Adrenal gland (tissue), 5 donors: ENCODE data around the gene CCDC27.

Experiments used
- CTCF ChIP-seq, 6 experiments: fragments of 450-650 bp in 4 of 6; fragments of 200-600 bp in 2 of 6; sonication (generic) in 1 of 6; IDR thresholded peaks; 1 replicate in 5 of 6; 2 replicates in 1 of 6; pipeline versions ENCODE4 v1.5.1 to v1.8.0; 2016 to 2021; ENCODE audit warnings: antibody characterized with exemption in 6 of 6, mild to moderate bottlenecking in 2 of 6, moderate library complexity in 1 of 6
- POLR2A ChIP-seq, 2 donors: fragments of 450-650 bp; IDR thresholded peaks; one replicate each; pipeline ENCODE4 v1.6.1; 2017; ENCODE audit warnings: antibody characterized with exemption in 2 of 2, mild to moderate bottlenecking in 2 of 2, moderate library complexity in 1 of 2
- donor health status: DM: no; HTN: no; CAD: no.

GRCh38 chr1:3729594-3730542, 22.4 kb upstream of the CCDC27 start:
- TF ChIP-seq CTCF (IDR thresholded peaks at IDR 0.05) = no peak
- no peak for TF ChIP-seq POLR2A (IDR thresholded peaks at IDR 0.05)
